ENCODE results near the gene APP.

The APP gene

DNA sequence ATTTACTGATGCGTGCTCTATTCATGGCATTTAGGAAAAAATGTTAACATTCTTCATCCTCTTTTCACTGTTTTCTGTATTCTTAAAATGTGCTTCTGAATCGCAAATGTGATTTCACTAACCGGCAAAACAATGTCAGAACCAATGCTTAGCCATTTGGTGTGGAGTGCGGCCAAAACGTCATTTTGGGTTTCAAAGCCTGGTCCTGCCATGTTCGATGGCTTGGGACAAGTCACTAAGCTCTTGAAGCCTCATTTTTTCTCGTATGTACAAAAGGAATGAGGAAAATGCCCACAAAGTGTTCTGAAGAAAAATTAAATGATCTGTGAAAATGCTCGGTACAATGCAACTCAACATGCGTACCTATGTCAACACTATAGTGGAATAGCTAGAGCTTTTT lies 175.3 kb downstream of the APP start:
- FAIRE-seq (no peak), DNase-seq (ENCODE audit: insufficient read length, low spot score) (no peak)

DNA sequence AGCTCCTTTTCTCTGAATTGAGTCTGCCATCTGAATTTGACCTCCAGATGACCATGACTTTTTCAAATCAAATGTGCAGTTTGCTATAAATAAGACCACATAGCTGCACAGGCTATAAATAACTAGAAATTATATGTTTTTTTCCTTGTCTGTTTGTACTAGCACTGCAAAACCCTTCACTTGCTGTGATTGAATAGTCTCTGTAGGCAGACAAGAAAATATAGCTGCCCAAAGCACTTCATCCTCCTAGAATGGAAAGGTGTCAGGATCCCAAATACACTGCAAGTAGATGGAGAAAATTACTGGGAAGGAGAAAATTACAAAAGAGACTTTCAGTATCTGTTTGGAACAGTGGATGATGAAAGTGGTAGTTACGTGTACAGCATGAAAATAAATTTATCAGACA lies 175.8 kb downstream of the APP start:
- FAIRE-seq (no peak), DNase-seq (ENCODE audit: insufficient read length, low spot score) (no peak)

DNA sequence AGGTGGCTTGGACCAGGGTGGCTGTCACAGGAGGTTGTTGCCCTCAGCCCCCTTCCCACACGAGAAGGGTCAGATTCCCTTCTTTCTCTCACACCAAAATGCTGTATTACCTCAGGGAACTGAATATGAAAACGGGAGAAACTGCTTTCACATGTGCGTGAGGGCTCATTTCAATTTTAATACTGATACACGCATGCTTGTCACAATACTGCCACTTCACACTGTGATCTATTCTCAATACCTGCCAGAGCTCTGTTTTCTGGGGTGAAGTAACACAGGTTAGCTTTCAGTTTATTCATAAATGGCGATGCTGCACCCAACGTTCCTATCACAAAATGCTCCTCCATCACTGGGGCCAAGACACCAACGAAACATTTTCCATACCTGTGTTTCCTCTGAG lies 181.8 kb downstream of the APP start:
- DNase-seq (ENCODE audit: insufficient read length, low spot score), result no peak
- no peak for FAIRE-seq

DNA sequence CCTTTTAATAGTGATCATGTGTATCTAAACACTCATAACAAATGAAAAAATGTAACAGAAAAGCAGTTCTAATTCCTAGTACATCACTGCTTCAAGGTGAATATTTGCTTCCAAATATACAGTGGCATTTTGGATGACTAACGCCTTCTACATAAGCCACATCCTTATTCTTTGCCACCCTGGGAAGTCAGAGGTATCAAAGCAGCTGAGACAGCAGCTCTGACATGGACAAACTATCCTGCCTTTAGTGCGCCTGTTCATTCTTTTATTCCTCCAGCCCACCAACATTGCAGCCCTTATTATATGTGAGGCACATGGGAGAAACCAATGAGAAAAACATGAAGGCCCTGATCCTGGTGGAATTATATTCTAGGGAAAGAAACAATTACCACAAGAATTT lies 183.0 kb downstream of the APP start:
- FAIRE-seq, result no peak

DNA sequence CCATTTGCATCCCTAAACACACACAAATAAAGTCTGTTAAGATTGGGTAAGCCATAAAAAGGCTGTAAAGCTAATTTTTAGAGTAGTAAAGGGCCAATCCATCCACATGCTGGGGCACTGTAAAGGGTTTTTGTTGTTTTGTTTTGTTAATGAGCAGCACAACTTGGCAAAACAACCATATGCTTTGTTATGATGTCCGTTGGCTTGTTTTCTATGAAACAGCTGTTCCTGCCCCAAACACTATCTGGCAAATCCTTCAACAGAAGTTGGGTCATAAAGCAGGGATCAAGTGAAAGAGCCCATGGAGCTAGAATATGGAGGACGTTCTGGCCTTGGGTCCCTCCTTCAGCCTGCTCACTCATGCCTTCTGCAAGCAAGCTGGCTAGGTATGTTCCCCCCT lies 183.6 kb downstream of the APP start:
- FAIRE-seq, result no peak
- no peak for DNase-seq (ENCODE audit: insufficient read length, low spot score)

More for the DNA sequence above, 183.0 kb downstream of the APP start:
- DNase-seq (ENCODE audit: insufficient read length, low spot score), result no peak

DNA sequence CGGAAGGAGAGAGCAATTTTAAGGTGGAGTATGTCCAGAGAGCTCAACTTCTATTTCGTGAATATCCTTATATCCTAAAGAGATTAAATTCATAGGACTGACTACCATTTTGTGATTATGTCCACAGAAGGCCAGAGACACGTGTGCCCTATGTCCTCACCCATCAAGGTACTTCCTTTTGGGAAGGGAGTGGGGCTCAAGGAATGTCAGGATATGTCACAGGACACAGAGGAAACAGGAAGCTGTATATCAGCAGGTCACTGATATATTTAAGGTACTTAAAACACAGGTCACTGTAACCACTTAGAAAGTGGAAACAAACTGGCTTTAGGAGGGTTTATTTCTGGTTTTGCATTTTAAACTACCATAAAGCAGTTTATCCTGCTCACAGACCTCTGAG lies 184.6 kb downstream of the APP start:
- no peak for FAIRE-seq
- DNase-seq (ENCODE audit: insufficient read length, low spot score), result no peak

DNA sequence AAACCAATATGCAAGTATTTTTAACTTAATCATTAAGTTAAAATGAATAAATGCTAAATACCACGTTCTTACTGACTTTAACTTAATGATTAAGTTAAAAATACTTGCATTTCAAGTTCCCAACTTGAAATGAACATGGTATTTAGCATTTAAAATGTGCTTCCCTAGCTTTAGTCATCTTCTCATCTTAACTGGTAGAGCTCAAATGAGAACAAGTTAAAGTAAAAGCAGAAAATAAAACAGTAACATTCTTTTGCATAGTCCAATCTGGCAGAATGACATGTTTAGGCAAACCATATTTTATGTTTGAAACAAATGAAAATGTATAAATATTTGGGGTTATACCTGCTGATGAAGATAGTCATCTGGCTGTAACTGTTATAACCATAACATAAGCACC lies 186.0 kb downstream of the APP start:
- FAIRE-seq (no peak), DNase-seq (ENCODE audit: insufficient read length, low spot score) (no peak)

DNA sequence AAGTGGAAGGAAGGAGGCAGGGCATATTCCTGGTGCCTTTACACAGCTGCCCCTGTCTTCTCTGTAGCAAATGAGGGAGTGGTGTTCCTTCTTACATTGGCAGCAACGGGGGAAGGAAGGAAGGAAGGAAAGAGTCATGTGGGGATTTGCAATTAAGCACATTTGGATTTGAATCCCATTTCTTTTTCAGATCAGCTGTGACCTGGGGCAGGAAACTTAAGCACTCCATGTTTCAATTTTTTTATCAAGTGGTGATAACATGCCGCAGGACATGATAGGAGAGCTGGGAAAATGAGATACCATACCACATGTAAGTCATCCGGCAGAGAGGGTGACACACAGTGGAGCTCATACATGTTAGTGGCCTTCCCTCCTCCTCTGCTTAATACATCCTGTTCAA lies 186.8 kb downstream of the APP start:
- DNase-seq (ENCODE audit: insufficient read length, low spot score), result no peak
- FAIRE-seq, result no peak

DNA sequence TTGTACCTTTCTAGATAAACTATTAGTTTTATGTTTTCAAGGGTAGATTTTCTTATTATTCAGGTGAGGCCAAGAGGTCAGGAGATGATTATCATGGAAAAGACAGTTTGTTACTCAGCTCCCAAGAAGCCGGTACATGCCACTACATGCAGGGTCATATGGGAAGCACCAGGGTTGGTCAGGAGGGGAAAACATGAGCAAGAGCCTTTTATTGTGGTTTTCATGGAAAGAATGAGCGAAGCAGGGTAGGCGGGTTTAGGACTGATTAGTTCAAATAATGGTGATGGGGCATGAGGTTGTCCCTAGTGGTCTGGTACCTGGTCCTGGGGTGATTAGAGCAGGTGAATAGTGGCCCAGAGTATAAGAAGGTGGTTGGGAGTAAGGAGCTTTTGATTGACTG lies 189.9 kb downstream of the APP start:
- no peak for FAIRE-seq
- no peak for DNase-seq (ENCODE audit: insufficient read length, low spot score)

DNA sequence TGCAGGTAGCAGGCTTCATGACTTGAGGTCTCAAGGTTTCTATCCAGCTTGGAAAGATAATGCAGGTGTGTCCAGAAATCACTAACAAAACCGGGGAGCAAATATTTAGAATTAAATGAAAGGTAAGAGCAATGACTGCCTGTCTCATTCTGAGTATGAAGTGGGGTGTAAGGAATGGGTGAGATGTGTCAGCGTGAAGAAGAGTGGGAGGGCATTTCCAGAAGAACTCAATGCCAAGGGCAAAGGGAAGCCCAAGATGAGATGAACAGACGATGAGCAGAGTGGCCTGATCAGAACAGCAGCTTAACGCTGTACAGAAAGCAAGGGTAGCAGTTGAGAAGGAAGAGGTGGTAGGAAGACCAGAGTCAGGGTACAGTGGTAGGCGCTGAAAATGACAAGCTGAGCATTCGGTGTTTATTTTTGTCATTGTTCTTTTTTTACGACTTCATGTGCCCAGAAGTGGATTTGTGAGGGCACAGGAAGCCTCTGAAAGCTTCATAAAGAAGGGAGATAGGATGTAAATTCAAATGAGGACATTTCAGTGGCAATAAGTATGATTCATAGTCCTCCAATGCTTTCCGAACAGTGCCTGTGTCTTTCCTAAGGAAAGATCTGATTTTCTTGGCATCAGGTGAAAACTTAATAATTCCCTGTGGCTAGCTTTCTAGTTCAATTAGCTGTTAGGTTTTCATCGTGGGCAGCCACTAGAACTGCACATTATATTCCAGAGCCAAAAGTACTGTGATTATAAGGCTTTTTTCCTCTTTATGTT lies 190.5 kb downstream of the APP start:
- no peak for FAIRE-seq
- no peak for DNase-seq (ENCODE audit: insufficient read length, low spot score)

DNA sequence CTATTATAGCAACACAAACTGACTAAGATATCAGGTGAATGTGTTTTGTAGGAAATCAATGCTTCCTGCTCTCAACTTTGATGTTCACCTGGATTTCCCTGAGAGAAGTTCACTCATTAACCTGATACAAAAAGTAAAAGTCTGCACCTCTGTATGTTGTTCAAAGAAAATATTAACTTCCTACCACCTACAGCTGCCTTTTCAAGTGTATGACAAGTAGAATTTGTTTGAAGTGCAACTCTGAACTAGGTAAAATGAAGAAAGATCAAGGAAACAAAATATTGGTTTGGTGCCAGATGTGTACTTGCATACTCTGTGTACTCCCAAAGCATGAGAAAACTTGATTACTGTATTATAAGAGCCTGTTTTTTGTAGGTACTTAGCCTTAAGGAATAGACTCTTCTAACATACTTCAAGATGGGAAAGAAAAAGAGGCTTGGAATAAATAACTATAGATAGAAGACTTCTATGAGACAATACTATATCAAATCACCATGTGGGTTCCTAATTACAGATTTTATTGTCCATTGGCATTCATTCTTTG lies 193.4 kb downstream of the APP start:
- FAIRE-seq (no peak), DNase-seq (ENCODE audit: insufficient read length, low spot score) (no peak)

DNA sequence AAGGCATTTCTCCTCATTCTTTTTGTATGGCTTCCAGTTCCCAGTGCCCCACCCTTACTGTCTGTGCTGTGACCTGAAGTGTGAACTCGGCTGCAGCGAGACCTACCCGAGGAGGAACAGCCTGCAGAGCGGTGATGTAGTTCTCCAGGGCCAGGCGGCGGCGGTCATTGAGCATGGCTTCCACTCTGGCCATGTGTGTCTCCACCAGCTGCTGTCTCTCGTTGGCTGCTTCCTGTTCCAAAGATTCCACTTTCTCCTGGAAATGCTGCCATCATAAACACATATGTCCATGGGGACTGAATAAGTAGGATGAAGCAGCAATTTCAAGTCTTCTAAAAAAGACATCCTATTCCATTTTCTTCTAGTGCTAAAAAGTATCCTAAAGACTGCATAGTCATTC lies 195.6 kb downstream of the APP start:
- DNase-seq (ENCODE audit: insufficient read length, low spot score) (no peak), FAIRE-seq (no peak)

DNA sequence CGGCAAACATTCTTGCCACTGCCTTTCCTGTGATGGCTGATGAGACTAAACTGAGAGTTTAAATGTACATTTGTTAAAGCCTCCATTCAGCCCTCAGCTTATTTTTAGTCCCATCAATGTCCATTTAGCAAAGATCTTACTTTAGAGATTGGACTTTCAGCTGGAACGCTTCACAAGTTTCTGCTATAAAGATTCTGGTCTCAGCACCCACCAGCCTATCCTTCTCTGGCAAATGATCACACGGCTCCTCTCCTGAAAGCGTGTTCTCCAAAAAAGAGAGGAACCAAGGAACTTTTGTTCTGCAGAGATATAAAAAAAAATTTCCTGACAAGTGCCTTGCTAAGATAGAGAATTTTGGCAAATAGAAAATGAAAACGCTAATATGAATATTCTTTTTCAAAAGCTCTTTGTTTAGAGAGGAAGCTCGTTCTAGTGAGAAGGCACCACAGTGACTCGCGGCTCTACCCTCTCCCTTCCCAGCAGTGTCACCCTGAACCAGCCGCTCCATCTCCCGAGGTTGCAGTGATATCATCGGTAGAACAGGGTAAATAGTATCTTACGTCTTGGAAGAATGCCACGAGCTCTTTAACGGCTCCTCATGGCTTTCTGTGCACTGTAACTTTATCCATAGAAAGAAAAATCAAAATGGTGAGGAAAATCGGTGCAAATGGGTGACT lies 200.2 kb downstream of the APP start:
- FAIRE-seq (no peak), DNase-seq (ENCODE audit: insufficient read length, low spot score) (no peak)

DNA sequence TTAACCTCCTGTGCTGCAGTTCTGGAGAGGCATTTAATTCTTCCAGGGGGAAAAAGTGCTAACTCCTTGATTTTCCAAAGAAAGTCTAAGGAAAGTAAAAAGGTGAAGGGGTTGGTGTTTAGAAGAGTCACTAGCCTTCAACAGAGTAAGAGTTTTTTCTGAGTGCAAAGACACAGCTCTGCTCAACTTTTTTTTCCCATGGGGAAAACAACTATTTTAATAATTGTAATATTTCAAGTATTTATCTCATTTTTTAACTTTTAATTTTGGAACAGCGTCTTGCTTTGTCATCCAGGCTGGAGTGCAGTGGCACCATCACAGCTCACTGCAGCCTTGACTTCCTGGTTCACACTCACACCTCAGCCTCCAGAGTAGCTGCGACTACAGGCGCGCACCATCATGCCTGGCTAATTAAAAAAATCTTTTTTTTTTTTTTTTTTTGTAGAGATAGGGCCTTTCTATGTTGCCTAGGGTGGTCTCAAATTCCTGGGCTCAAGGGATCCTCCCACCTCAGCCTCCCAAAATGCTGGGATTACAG lies 202.6 kb downstream of the APP start:
- no peak for DNase-seq (ENCODE audit: insufficient read length, low spot score)
- FAIRE-seq, result no peak

DNA sequence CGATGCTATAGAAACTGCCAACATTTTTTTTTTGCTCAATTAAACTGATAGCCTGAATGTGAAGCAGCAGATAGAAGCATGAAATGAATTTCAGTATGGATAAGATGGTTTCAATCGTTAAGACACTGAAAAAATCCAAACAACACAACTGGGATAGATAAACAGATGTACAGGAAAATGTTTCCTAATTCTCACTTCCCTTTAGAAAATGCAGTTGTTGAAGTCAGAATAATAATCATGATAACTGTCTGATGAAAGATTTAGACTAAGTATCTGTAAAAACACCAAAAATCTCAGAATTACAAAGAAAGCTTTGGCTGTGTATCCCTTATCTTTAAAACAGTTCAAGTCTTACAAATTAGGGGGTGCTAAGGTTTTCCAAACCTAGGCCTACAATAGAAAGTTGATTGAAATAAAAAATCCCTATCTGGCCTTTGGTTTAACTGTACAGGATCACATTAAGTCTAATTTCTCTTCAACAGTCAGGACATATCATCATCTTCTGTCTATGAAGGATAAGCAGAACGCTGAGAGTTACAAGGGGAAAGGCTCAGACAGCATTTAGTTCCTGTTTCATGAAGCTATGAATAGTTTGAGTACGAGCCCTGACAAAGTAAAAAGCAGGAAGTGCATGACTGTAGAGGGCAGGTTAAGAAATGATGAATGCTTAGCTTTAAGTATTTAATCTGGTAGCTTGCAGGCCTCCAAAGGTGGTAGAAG lies 203.2 kb downstream of the APP start:
- no peak for DNase-seq (ENCODE audit: insufficient read length, low spot score)
- no peak for FAIRE-seq

DNA sequence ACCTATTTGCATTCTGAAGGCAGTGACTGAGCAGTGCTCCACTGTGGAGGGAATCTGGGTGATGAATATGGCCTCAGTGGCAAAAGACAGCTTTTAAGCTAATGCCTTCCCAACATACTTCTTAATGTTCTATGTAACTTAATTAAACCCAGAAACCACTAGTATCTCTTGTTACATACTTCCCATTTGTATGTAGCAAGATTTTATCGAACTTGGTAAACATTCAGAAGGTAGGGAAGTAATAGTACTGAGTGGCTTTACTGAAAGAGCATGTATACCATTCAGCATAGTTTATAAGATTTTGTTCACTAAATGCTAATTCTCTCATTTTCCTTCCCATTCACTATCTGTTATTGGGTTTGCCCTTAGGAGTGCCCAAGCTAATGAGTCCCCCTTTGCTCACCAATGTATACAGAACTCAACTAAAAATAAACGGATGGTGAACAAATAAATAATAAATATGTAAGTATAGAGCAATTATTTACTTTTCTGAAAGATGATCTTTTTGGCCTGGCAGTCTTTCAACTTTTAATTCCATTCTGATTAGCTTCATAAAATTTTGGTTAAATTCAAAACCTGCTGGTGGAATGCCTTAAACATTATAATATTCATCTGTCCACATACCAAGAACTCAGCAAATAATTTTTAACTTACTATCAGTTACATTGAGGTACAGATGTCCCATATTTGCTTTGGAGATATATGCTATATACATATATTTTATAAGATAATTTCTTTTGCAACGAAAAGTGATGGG lies 204.4 kb downstream of the APP start:
- no peak for DNase-seq (ENCODE audit: insufficient read length, low spot score)
- FAIRE-seq, result no peak

DNA sequence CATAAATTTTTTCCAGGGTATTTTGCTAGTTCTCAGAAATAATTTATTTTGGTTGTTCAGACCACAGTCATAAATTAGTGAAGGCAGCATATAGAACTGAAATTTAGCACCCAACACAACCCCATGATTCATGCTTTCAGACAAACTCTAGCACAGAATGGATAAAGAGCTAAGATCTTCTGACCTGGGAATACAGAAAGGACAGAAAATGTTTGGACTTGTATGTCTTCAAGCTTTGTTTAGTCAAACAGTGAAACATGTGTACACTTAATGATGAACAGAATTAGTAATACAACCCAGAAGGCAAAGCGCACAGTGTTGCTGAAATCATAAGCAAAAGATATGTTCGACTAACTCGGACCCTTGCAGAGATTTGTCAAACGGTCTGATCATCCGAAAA lies 205.6 kb downstream of the APP start:
- DNase-seq (ENCODE audit: insufficient read length, low spot score), result no peak
- FAIRE-seq, result no peak

DNA sequence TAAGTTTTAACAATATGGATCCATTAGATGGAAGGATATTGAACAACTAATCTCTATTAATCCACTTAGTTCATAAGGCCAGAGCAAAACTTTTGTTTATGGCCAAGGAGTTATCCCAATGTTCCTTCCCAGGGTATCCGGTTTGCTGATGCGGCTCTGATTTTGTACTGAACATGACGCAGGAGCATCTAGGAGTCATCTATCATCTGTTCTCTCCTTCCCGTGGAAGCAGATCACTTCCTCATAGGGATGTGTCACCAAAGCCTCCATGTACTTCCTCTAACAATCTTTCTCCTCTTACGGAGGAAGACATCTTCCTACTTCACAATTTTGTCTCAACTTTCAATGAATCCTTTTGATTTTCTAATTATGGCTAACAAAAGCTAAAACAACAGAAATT lies 206.6 kb downstream of the APP start:
- DNase-seq (ENCODE audit: insufficient read length, low spot score) (no peak), FAIRE-seq (no peak)

DNA sequence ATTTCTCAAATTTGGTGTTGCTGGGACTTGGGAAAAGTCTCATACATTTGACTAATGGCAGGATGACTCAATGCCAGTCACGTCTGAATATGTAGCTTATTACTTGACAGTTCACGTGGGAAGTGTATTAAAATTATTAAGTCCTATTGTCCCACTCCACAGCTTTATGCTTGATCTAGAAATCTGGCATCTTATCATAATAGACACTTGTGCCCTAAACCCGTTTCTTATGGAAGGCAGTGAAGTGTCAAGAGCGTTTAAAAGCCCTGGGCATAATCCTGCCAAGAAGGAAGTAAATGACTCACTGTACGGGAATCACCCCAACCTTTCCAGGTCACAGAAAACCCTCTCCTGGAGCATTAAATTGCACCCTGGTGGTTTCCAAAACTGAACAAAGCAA lies 207.4 kb downstream of the APP start:
- FAIRE-seq (no peak), DNase-seq (ENCODE audit: insufficient read length, low spot score) (peak; percentile 38)

DNA sequence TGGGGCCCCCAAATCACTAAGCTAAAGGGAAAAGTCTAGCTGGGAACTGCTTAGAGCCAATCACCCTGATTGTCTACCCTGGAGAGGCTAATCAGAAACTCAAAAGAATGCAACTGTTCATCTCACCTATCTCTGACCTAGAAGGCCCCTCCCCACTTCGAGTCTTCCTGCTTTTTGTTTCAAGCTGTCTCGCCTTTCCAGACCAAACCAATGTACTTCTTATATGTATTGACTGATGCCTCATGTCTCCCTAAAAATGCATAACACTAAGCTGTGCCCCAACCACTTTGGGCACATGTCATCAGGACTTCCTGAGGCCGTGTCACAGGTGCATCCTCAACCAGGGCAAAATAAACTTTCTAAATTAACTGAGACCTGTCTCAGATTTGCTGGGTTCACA lies 209.5 kb downstream of the APP start:
- DNase-seq (ENCODE audit: insufficient read length, low spot score), result no peak
- FAIRE-seq, result no peak

DNA sequence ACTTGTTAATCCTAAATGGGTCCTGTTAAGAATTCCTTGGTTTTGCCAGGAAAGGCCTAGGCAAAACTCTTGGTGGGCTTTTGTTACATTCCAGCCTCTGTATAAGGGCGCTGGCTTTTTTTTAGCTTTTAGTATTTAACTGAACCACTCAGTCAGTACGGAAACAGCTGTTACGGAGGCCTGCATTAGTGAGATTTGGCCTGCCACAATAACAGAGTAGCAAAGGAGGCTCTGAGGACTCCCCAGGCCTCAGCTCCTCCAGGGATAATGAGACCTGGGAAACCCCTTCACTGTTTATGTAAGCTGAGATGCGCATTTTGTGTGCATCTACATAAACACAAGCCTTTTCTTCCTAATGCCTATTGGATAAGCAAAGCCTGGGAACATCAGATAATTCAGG lies 210.2 kb downstream of the APP start:
- no peak for FAIRE-seq
- DNase-seq (ENCODE audit: insufficient read length, low spot score), result no peak

Data from HTR-8/SVneo (cell line).